HL-60 (cell line): ENCODE measurements around the gene HAO1.

Experiments
- CTCF ChIP-seq: IDR thresholded peaks from one replicate; pipeline ENCODE4 v1.5.1; 2011; ENCODE audit warnings: low read length, control low read depth, inconsistent platforms; ENCODE audit not compliant: insufficient read depth
- GABPA ChIP-seq: IDR thresholded peaks from 2 replicates; pipeline ENCODE4 v1.6.1; 2012; ENCODE audit warnings: low read depth
- POLR2AphosphoS5 ChIP-seq: IDR thresholded peaks from 2 replicates; pipeline ENCODE4 v1.6.1; 2012; ENCODE audit warnings: low read depth
- SPI1 ChIP-seq: IDR thresholded peaks from 2 replicates; pipeline ENCODE4 v1.6.1; 2012; ENCODE audit warnings: low read depth, mild to moderate bottlenecking, borderline replicate concordance
- TF ChIP-seq, protein P1 (sequence below): IDR thresholded peaks from 2 replicates; pipeline ENCODE4 v1.6.1; 2012; ENCODE audit warnings: low read depth; ENCODE audit not compliant: insufficient replicate concordance

DNA sequence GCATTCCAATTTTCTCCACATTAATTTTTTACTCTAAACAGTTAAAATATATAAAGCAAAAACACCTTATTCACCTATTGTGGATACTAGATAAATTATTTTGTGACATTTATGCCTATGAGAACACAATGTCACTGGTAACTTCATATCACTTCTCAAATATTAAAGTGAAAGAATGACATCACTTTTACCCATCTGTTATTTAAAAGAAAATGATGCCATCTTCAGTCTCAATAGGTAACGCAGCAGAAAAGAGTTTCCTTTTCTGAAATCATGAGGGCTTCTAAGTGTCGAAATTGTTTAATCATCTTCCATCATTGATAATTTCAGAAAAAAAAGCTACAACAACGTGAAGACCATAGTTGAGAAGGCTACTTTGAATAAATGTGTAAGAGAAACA lies 2.9 kb downstream of the HAO1 start:
- TF ChIP-seq POLR2AphosphoS5 (no peak), CTCF (no peak), GABPA (no peak), SPI1 (no peak)
- TF ChIP-seq, protein P1, sequence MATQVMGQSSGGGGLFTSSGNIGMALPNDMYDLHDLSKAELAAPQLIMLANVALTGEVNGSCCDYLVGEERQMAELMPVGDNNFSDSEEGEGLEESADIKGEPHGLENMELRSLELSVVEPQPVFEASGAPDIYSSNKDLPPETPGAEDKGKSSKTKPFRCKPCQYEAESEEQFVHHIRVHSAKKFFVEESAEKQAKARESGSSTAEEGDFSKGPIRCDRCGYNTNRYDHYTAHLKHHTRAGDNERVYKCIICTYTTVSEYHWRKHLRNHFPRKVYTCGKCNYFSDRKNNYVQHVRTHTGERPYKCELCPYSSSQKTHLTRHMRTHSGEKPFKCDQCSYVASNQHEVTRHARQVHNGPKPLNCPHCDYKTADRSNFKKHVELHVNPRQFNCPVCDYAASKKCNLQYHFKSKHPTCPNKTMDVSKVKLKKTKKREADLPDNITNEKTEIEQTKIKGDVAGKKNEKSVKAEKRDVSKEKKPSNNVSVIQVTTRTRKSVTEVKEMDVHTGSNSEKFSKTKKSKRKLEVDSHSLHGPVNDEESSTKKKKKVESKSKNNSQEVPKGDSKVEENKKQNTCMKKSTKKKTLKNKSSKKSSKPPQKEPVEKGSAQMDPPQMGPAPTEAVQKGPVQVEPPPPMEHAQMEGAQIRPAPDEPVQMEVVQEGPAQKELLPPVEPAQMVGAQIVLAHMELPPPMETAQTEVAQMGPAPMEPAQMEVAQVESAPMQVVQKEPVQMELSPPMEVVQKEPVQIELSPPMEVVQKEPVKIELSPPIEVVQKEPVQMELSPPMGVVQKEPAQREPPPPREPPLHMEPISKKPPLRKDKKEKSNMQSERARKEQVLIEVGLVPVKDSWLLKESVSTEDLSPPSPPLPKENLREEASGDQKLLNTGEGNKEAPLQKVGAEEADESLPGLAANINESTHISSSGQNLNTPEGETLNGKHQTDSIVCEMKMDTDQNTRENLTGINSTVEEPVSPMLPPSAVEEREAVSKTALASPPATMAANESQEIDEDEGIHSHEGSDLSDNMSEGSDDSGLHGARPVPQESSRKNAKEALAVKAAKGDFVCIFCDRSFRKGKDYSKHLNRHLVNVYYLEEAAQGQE: no peak
